ENCODE results near the gene EME1. TPM values are rescaled to one million over a fixed set of nuclear protein-coding genes. Genes with fewer than 3 reads are reported as not detected.
"Not testable (repeated sequence)": the region's sequence is repeated elsewhere in the genome, so short reads cannot be mapped to it uniquely, and the experiment has no call there.

Gene EME1
- total RNA-seq, 2 donors from 2014 or later, result 45.9 to 101 TPM

GRCh38 chr17:50397919-50398285 lies 24.9 kb downstream of the EME1 start:
- Mint-ChIP-seq H3K27ac (peak overlapping the region; percentile 78 to 88), H3K9me3 (no peaks in the 10 kb centered on the region), H3K36me3 (peaks cover 17 to 26% of the 10 kb centered on the region in 2 donors)
- ATAC-seq (no peak), DNase-seq (ENCODE audit: low spot score in 2 of 2) (no peak)

GRCh38 chr17:50398672-50399071 lies 25.6 kb downstream of the EME1 start:
- not testable (repeated sequence) for H3K9me3 Mint-ChIP-seq; ATAC-seq; DNase-seq (ENCODE audit: low spot score in 2 of 2)
- H3K27ac Mint-ChIP-seq, result peak overlapping the region in 1 of 2 donors; percentile 78
- peaks cover 10 to 26% of the 10 kb centered on the region in 2 donors for H3K36me3 Mint-ChIP-seq

- not testable (repeated sequence) for H3K9me3 Mint-ChIP-seq; DNase-seq (ENCODE audit: low spot score in 2 of 2)
Measured at GRCh38 chr17:50399591-50399990, 26.6 kb downstream of the EME1 start.

GRCh38 chr17:50405351-50405750 lies 32.3 kb downstream of the EME1 start:
- H3K36me3 Mint-ChIP-seq; H3K9me3 Mint-ChIP-seq; DNase-seq (ENCODE audit: low spot score in 2 of 2); H3K27ac Mint-ChIP-seq; ATAC-seq: not testable (repeated sequence)

More at GRCh38 chr17:50399591-50399990, 26.6 kb downstream of the EME1 start:
- H3K36me3 Mint-ChIP-seq, result peaks cover 5 to 19% of the 10 kb centered on the region in 2 donors
- ATAC-seq, H3K27ac Mint-ChIP-seq: not testable (repeated sequence)

- Mint-ChIP-seq H3K36me3 (no peaks in the 10 kb centered on the region), H3K27ac (no peak overlapping the region), H3K9me3 (no peaks in the 10 kb centered on the region)
- DNase-seq (ENCODE audit: low spot score in 2 of 2), result no peak
- no peak for ATAC-seq
Measured at GRCh38 chr17:50406578-50406977, 33.5 kb downstream of the EME1 start.

- H3K36me3 Mint-ChIP-seq, result no peaks in the 10 kb centered on the region
- H3K27ac Mint-ChIP-seq, result no peak overlapping the region
- H3K9me3 Mint-ChIP-seq, result no peaks in the 10 kb centered on the region
- DNase-seq (ENCODE audit: low spot score in 2 of 2) (no peak), ATAC-seq (no peak)
Measured at GRCh38 chr17:50407921-50408320, 34.9 kb downstream of the EME1 start.

GRCh38 chr17:50412188-50412732 lies 39.2 kb downstream of the EME1 start:
- Mint-ChIP-seq H3K27ac (no peak overlapping the region), H3K9me3 (no peaks in the 10 kb centered on the region), H3K36me3 (no peaks in the 10 kb centered on the region)
- DNase-seq (ENCODE audit: low spot score in 2 of 2) (no peak), ATAC-seq (no peak)

- no peak overlapping the region for H3K27ac Mint-ChIP-seq
Measured at GRCh38 chr17:50414808-50415207, 41.8 kb downstream of the EME1 start.

GRCh38 chr17:50419577-50419976 lies 46.5 kb downstream of the EME1 start:
- not testable (repeated sequence) for H3K27ac Mint-ChIP-seq; ATAC-seq; H3K9me3 Mint-ChIP-seq; H3K36me3 Mint-ChIP-seq; DNase-seq (ENCODE audit: low spot score in 2 of 2)

More at GRCh38 chr17:50414808-50415207, 41.8 kb downstream of the EME1 start:
- peaks cover 7% of the 10 kb centered on the region in 2 donors for H3K9me3 Mint-ChIP-seq
- ATAC-seq, result no peak
- peaks cover 8% of the 10 kb centered on the region in 2 donors for H3K36me3 Mint-ChIP-seq
- no peak for DNase-seq (ENCODE audit: low spot score in 2 of 2)

- Mint-ChIP-seq H3K27ac (peak overlapping the region in 1 of 2 donors; percentile 74), H3K9me3 (peaks cover 7% of the 10 kb centered on the region in 2 donors), H3K36me3 (peaks cover 8% of the 10 kb centered on the region in 2 donors)
- ATAC-seq (no peak), DNase-seq (ENCODE audit: low spot score in 2 of 2) (no peak)
Measured at GRCh38 chr17:50420419-50421112, 47.5 kb downstream of the EME1 start.

GRCh38 chr17:50421308-50422051 lies 48.5 kb downstream of the EME1 start:
- peak in 1 of 2 donors; percentile 24 for ATAC-seq
- no peak for DNase-seq (ENCODE audit: low spot score in 2 of 2)
- Mint-ChIP-seq H3K36me3 (peaks cover 8% of the 10 kb centered on the region in 2 donors), H3K9me3 (peaks cover 7% of the 10 kb centered on the region in 2 donors), H3K27ac (peak overlapping the region; percentile 69 to 74)

GRCh38 chr17:50422738-50423137 lies 49.7 kb downstream of the EME1 start:
- no peak overlapping the region for H3K27ac Mint-ChIP-seq
- ATAC-seq (no peak), DNase-seq (ENCODE audit: low spot score in 2 of 2) (no peak)
- H3K9me3 Mint-ChIP-seq, result peaks cover 7% of the 10 kb centered on the region in 2 donors
- peaks cover 8% of the 10 kb centered on the region in 2 donors for H3K36me3 Mint-ChIP-seq

GRCh38 chr17:50423553-50424159 lies 50.6 kb downstream of the EME1 start:
- no peak for DNase-seq (ENCODE audit: low spot score in 2 of 2)
- Mint-ChIP-seq H3K36me3 (peaks cover 8% of the 10 kb centered on the region in 2 donors), H3K27ac (peak overlapping the region in 1 of 2 donors; percentile 36), H3K9me3 (peaks cover 7% of the 10 kb centered on the region in 2 donors)
- no peak for ATAC-seq

- DNase-seq (ENCODE audit: low spot score in 2 of 2) (no peak), ATAC-seq (no peak)
- Mint-ChIP-seq H3K9me3 (peaks cover under 1 to 1% of the 10 kb centered on the region in 2 donors), H3K27ac (no peak overlapping the region), H3K36me3 (peaks cover 1 to 2% of the 10 kb centered on the region in 2 donors)
Measured at GRCh38 chr17:50424246-50424995, 51.4 kb downstream of the EME1 start.

GRCh38 chr17:50424996-50425681 lies 52.1 kb downstream of the EME1 start:
- DNase-seq (ENCODE audit: low spot score in 2 of 2) (no peak), ATAC-seq (no peak)
- no peaks in the 10 kb centered on the region for H3K36me3 Mint-ChIP-seq
- H3K9me3 Mint-ChIP-seq, result no peaks in the 10 kb centered on the region
- H3K27ac Mint-ChIP-seq, result peak overlapping the region in 1 of 2 donors; percentile 63

Measured in activated naive CD4-positive, alpha-beta T cell treated with anti-CD3 and anti-CD28 coated beads, Interleukin-2, amount 50 U/mL, for 72 hours (primary cell).